SH-SY5Y (cell line): ENCODE measurements around the gene AKR1B1.

Experiments used
- GATA2 ChIP-seq: IDR thresholded peaks from 2 replicates; pipeline ENCODE4 v1.6.1; 2011; ENCODE audit warnings: mild to moderate bottlenecking, low read depth, low read length
- GATA3 ChIP-seq: IDR thresholded peaks from 2 replicates; pipeline ENCODE4 v1.6.1; 2011; ENCODE audit warnings: low read depth, mild to moderate bottlenecking, low read length, moderate library complexity

DNA sequence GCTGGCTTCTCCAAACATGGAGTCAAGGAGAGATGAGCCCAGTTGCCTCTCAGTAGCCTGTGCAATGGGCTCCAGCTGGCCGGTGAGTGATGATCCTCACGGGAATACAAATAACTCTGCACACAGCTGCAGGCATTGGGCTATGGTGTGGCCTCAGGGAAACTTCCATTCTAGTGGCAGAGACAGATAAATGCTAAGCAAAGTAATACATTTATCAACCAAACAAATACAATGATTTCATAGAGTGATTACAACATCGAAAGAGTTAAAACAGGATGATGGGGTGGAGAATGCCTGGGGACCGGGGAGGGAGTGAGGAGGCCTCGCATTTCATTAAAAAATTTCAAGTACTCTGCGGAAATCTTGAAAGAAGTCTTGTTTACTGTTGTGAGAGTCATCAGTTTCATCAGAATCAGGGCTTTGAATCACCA, 15.0 kb upstream of the AKR1B1 start:
- TF ChIP-seq GATA2 (no peak), GATA3 (no peak)
